ACC112 (cell line): ENCODE measurements around the gene CEBPG.

Source experiments
- H2AFZ ChIP-seq: fragments of 200-600 bp; sonication (generic); one replicate; pipeline ENCODE4 v1.6.0; 2017; ENCODE audit warnings: antibody characterized with exemption, low read length; ENCODE audit not compliant: unreplicated experiment
- H3K27ac ChIP-seq: fragments of 200-600 bp; sonication (generic); 2 replicates; pipeline ENCODE4 v1.5.1; 2014; ENCODE audit warnings: low read depth, mild to moderate bottlenecking, antibody characterized with exemption, low read length, moderate library complexity
- H3K27me3 ChIP-seq: fragments of 200-600 bp; sonication (generic); 2 replicates; pipeline ENCODE4 v1.6.1; 2014; ENCODE audit warnings: mild to moderate bottlenecking, antibody characterized with exemption, low read length, moderate library complexity, mixed read lengths; ENCODE audit not compliant: insufficient read depth
- H3K36me3 ChIP-seq: fragments of 200-600 bp; sonication (generic); 2 replicates; pipeline ENCODE4 v1.6.1; 2016; ENCODE audit warnings: mild to moderate bottlenecking, antibody characterized with exemption, low read length, moderate library complexity, mixed read lengths; ENCODE audit not compliant: insufficient read depth
- H3K4me1 ChIP-seq: fragments of 200-600 bp; sonication (generic); one replicate; pipeline ENCODE4 v1.6.1; 2016; ENCODE audit warnings: low read length, mixed read lengths; ENCODE audit not compliant: insufficient read depth, unreplicated experiment, control insufficient read depth
- H3K4me3 ChIP-seq: fragments of 200-600 bp; sonication (generic); 2 replicates; pipeline ENCODE4 v1.5.1; 2014; ENCODE audit warnings: mild to moderate bottlenecking, low read depth, low read length
- H3K79me2 ChIP-seq: fragments of 200-600 bp; sonication (generic); one replicate; pipeline ENCODE4 v1.6.0; 2016; ENCODE audit warnings: low read length; ENCODE audit not compliant: control insufficient read depth, unreplicated experiment, insufficient read depth

CEBPG gene

GRCh38 chr19:33416307-33417215 lies 43.1 kb downstream of the CEBPG start:
- Histone ChIP-seq H2AFZ (no peak overlapping the region), H3K79me2 (no peaks in the 10 kb centered on the region), H3K27ac (no peak overlapping the region), H3K36me3 (no peaks in the 10 kb centered on the region), H3K27me3 (no peaks in the 10 kb centered on the region), H3K4me3 (no peak overlapping the region), H3K4me1 (no peaks in the 10 kb centered on the region)

GRCh38 chr19:33417751-33418150 lies 44.2 kb downstream of the CEBPG start:
- Histone ChIP-seq H3K36me3 (no peaks in the 10 kb centered on the region), H3K4me1 (no peaks in the 10 kb centered on the region), H3K79me2 (no peaks in the 10 kb centered on the region), H3K4me3 (no peak overlapping the region), H3K27ac (no peak overlapping the region), H3K27me3 (no peaks in the 10 kb centered on the region), H2AFZ (no peak overlapping the region)

GRCh38 chr19:33418461-33418860 lies 45.0 kb downstream of the CEBPG start:
- no peaks in the 10 kb centered on the region for H3K79me2 ChIP-seq
- H3K4me3 ChIP-seq: no peak overlapping the region
- no peaks in the 10 kb centered on the region for H3K27me3 ChIP-seq
- H2AFZ ChIP-seq: no peak overlapping the region
- no peaks in the 10 kb centered on the region for H3K36me3 ChIP-seq
- no peaks in the 10 kb centered on the region for H3K4me1 ChIP-seq
- no peak overlapping the region for H3K27ac ChIP-seq

GRCh38 chr19:33418871-33419787 lies 45.6 kb downstream of the CEBPG start:
- Histone ChIP-seq H3K36me3 (no peaks in the 10 kb centered on the region), H3K79me2 (no peaks in the 10 kb centered on the region), H2AFZ (no peak overlapping the region), H3K27ac (no peak overlapping the region), H3K27me3 (no peaks in the 10 kb centered on the region), H3K4me1 (no peaks in the 10 kb centered on the region), H3K4me3 (no peak overlapping the region)

GRCh38 chr19:33419788-33420130 lies 46.2 kb downstream of the CEBPG start:
- no peak overlapping the region for H3K4me3 ChIP-seq
- no peaks in the 10 kb centered on the region for H3K79me2 ChIP-seq
- H3K27ac ChIP-seq: no peak overlapping the region
- H3K27me3 ChIP-seq: no peaks in the 10 kb centered on the region
- H2AFZ ChIP-seq: no peak overlapping the region
- H3K4me1 ChIP-seq: no peaks in the 10 kb centered on the region
- H3K36me3 ChIP-seq: no peaks in the 10 kb centered on the region

- Histone ChIP-seq H3K27ac (no peak overlapping the region), H2AFZ (no peak overlapping the region), H3K36me3 (no peaks in the 10 kb centered on the region), H3K4me3 (no peak overlapping the region), H3K4me1 (no peaks in the 10 kb centered on the region), H3K27me3 (no peaks in the 10 kb centered on the region), H3K79me2 (no peaks in the 10 kb centered on the region)
Observed at GRCh38 chr19:33420821-33421220, 47.3 kb downstream of the CEBPG start.

- no peaks in the 10 kb centered on the region for H3K79me2 ChIP-seq
- H3K27me3 ChIP-seq: no peaks in the 10 kb centered on the region
- no peak overlapping the region for H3K4me3 ChIP-seq
- H3K36me3 ChIP-seq: no peaks in the 10 kb centered on the region
- no peaks in the 10 kb centered on the region for H3K4me1 ChIP-seq
- H3K27ac ChIP-seq: no peak overlapping the region
- H2AFZ ChIP-seq: no peak overlapping the region
Observed at GRCh38 chr19:33421368-33421767, 47.9 kb downstream of the CEBPG start.

GRCh38 chr19:33422369-33423180 lies 49.1 kb downstream of the CEBPG start:
- Histone ChIP-seq H3K79me2 (no peaks in the 10 kb centered on the region), H2AFZ (no peak overlapping the region), H3K4me3 (no peak overlapping the region), H3K4me1 (no peaks in the 10 kb centered on the region), H3K36me3 (no peaks in the 10 kb centered on the region), H3K27me3 (no peaks in the 10 kb centered on the region), H3K27ac (no peak overlapping the region)

- no peak overlapping the region for H3K4me3 ChIP-seq
- H3K4me1 ChIP-seq: no peaks in the 10 kb centered on the region
- no peak overlapping the region for H3K27ac ChIP-seq
- no peak overlapping the region for H2AFZ ChIP-seq
- no peaks in the 10 kb centered on the region for H3K36me3 ChIP-seq
- no peaks in the 10 kb centered on the region for H3K79me2 ChIP-seq
- no peaks in the 10 kb centered on the region for H3K27me3 ChIP-seq
Observed at GRCh38 chr19:33424181-33424580, 50.7 kb downstream of the CEBPG start.

GRCh38 chr19:33426621-33427361 lies 53.3 kb downstream of the CEBPG start:
- no peak overlapping the region for H3K4me3 ChIP-seq
- H3K4me1 ChIP-seq: no peaks in the 10 kb centered on the region
- no peaks in the 10 kb centered on the region for H3K79me2 ChIP-seq
- no peaks in the 10 kb centered on the region for H3K27me3 ChIP-seq
- no peak overlapping the region for H2AFZ ChIP-seq
- no peak overlapping the region for H3K27ac ChIP-seq
- no peaks in the 10 kb centered on the region for H3K36me3 ChIP-seq
